ENCODE data around the gene IFIT5.
A peak's percentile ranks its signal among the peaks of the same experiment; 100 is the strongest.
"Not testable (repeated sequence)": the region's sequence is repeated elsewhere in the genome, so short reads cannot be mapped to it uniquely, and the experiment has no call there.

IFIT5 gene

GRCh38 chr10:89427629-89428028, 13.3 kb downstream of the IFIT5 start:
- no peak for DNase-seq
- TF ChIP-seq POLR2A (IDR thresholded peaks at IDR 0.05; ENCODE audit: low read length), result no peak

GRCh38 chr10:89428877-89429276, 14.5 kb downstream of the IFIT5 start:
- no peak for TF ChIP-seq POLR2A (IDR thresholded peaks at IDR 0.05; ENCODE audit: low read length)
- TF ChIP-seq GATA1 (IDR thresholded peaks at IDR 0.05; ENCODE audit: low read depth, low read length), result no peak
- DNase-seq, result no peak

GRCh38 chr10:89431977-89432376, 17.6 kb downstream of the IFIT5 start:
- DNase-seq, result no peak

GRCh38 chr10:89438525-89438924, 24.2 kb downstream of the IFIT5 start:
- TF ChIP-seq GATA1 (IDR thresholded peaks at IDR 0.05; ENCODE audit: low read depth, low read length) (no peak), POLR2A (IDR thresholded peaks at IDR 0.05; ENCODE audit: low read length) (no peak)
- no peak for DNase-seq

More at GRCh38 chr10:89431977-89432376, 17.6 kb downstream of the IFIT5 start:
- TF ChIP-seq GATA1 (IDR thresholded peaks at IDR 0.05; ENCODE audit: low read depth, low read length) (no peak), POLR2A (IDR thresholded peaks at IDR 0.05; ENCODE audit: low read length) (no peak)

- peak in 1 of 2 experiments; percentile 6 for DNase-seq
- TF ChIP-seq GATA1 (IDR thresholded peaks at IDR 0.05; ENCODE audit: low read depth, low read length) (no peak), POLR2A (IDR thresholded peaks at IDR 0.05; ENCODE audit: low read length) (no peak)
These were observed 26.1 kb downstream of the IFIT5 start for GRCh38 chr10:89440226-89441009.

- DNase-seq, result no peak
These were observed 27.9 kb downstream of the IFIT5 start for GRCh38 chr10:89442289-89442688.

GRCh38 chr10:89444819-89445218, 30.5 kb downstream of the IFIT5 start:
- DNase-seq, result not testable (repeated sequence)

More at GRCh38 chr10:89442289-89442688, 27.9 kb downstream of the IFIT5 start:
- TF ChIP-seq POLR2A (IDR thresholded peaks at IDR 0.05; ENCODE audit: low read length) (no peak), GATA1 (IDR thresholded peaks at IDR 0.05; ENCODE audit: low read depth, low read length) (no peak)

- DNase-seq, result no peak
- no peak for TF ChIP-seq POLR2A (IDR thresholded peaks at IDR 0.05; ENCODE audit: low read length)
- TF ChIP-seq GATA1 (IDR thresholded peaks at IDR 0.05; ENCODE audit: low read depth, low read length), result no peak
These were observed 36.5 kb downstream of the IFIT5 start for GRCh38 chr10:89450901-89451300.

GRCh38 chr10:89452193-89452592, 37.8 kb downstream of the IFIT5 start:
- TF ChIP-seq GATA1 (IDR thresholded peaks at IDR 0.05; ENCODE audit: low read depth, low read length), result no peak
- no peak for DNase-seq

- DNase-seq, result no peak
- no peak for TF ChIP-seq GATA1 (IDR thresholded peaks at IDR 0.05; ENCODE audit: low read depth, low read length)
- no peak for TF ChIP-seq POLR2A (IDR thresholded peaks at IDR 0.05; ENCODE audit: low read length)
These were observed 40.4 kb downstream of the IFIT5 start for GRCh38 chr10:89454561-89455347.

GRCh38 chr10:89458291-89458690, 43.9 kb downstream of the IFIT5 start:
- no peak for DNase-seq
- TF ChIP-seq POLR2A (IDR thresholded peaks at IDR 0.05; ENCODE audit: low read length), result no peak
- no peak for TF ChIP-seq GATA1 (IDR thresholded peaks at IDR 0.05; ENCODE audit: low read depth, low read length)

- no peak for TF ChIP-seq POLR2A (IDR thresholded peaks at IDR 0.05; ENCODE audit: low read length)
- TF ChIP-seq GATA1 (IDR thresholded peaks at IDR 0.05; ENCODE audit: low read depth, low read length), result no peak
- DNase-seq, result no peak
These were observed 44.4 kb downstream of the IFIT5 start for GRCh38 chr10:89458784-89459183.

GRCh38 chr10:89463846-89464537, 49.6 kb downstream of the IFIT5 start:
- no peak for DNase-seq
- TF ChIP-seq POLR2A (IDR thresholded peaks at IDR 0.05; ENCODE audit: low read length) (no peak), GATA1 (IDR thresholded peaks at IDR 0.05; ENCODE audit: low read depth, low read length) (no peak)

GRCh38 chr10:89465196-89465595, 50.8 kb downstream of the IFIT5 start:
- TF ChIP-seq POLR2A (IDR thresholded peaks at IDR 0.05; ENCODE audit: low read length) (no peak), GATA1 (IDR thresholded peaks at IDR 0.05; ENCODE audit: low read depth, low read length) (no peak)
- DNase-seq, result no peak
